SK-MEL-5 (cell line): ENCODE measurements around the gene USP2. TPM values are rescaled to one million over a fixed set of nuclear protein-coding genes. Genes with fewer than 3 reads are reported as not detected.

Experiments
- DNase-seq: peaks from one replicate; pipeline ENCODE4 v3.0.0-alpha.2; 2016; ENCODE audit warnings: low read depth, low spot score
- in situ Hi-C: cut with HindIII; loops from 2 replicates; pipeline ENCODE4 v1.10.0; 2016; ENCODE audit warnings: low sequenced_read_pairs, high pct_unique_total_duplicates, low pct_unique_long_range_greater_than_20kb
- total RNA-seq: library from RNA; depleted of rRNA; stranded (reverse); fragments of >200 nt; shearing (Covaris generic); gene quantifications from 2 replicates; pipeline ENCODE4 v1.2.3, GENCODE V29; 2014

The USP2 gene
- total RNA-seq, 1 experiment from 2014 or later, result 0.37 TPM

DNA sequence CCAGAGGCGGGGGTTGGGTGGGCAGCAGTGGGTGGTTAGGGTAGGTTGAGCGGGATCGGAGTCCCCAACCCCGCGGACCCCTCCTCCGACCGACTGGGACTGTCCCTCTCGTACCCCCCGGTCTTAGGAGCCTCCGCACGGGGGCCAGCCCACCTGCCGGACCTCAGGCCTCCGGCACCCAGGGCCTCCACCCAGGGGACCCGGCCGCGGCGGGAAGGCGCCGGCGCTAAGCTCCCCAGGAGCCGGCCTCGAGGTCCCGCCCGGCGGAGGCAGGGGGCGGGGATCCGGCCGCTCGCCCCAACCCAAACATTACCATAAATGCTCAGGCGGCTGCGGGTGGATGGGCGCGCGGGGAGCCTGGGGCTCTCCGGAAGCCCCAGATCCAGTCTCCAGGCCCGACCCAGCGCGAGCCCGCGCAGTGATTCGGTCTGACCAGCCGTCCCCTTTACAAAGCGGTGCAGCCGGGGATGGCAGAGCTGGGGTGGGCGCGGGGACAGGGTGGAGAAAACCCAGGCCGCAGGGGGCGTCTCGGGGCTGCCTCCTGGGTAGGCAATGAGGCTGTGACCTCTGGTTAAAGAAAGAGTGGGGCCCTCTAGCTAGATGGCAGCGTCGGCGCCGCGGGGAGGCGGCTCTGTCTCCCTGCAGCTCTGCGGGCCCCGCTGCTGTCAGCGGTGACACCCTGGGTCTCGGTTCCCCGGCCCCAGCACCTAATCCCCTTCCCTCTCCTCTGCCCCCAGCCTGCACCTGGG is 60.5 kb downstream of the USP2 start:
- in situ Hi-C loops, result no loop called here
- DNase-seq, result no peak

DNA sequence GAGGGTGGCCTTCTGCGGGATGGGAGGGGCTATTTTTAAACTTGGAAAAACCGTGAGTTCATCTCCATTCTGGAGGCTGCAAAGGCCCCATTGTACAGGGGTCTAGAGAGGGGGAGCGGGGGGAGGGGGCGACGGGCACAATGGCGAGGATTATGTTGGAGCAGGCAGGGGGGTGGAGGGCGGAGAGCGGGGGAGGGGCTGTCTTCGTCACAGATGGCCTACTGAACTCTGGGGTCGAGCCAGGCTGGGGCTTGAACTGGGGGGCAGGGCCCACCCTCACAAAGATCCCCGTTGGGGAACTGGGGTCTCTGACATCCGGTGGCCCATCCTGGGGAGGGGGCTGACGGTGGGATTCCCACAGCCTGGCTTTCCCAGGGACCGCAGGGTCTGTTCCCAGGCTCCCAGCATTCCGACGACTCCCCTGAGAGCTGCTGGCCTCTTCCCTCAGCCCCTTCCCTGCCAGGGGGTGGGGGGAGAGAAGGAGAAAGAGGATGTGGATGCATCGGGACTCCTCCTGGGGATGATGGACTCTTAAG is 61.2 kb downstream of the USP2 start:
- DNase-seq, result peak; percentile 43
- in situ Hi-C loops, result no loop called here

DNA sequence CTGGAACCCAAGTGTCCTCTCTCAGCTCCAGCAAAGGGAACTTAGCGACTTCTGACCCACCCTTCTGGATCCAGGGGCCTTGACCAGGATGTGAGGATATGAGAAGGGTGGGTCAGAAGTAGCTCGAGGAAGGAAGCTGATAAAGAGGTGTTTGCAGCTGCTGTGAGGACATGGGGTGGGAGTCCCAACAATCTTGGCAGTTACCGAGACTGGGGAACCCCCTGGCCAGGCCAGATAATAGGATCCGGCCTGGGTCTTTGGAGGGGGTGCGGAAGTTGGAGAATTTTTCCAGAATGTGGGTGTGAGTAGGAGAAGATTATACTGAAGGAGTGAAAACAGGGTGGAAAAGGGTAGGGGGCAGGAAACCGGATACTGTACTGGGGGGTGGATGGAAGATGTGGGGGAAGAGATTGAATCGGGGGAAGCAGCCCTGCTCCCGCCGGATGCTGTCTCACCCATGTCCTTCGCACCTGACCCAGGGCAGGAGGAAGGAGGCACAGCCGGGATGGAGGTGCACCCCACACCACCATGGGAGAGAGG is 61.7 kb downstream of the USP2 start:
- no peak for DNase-seq
- in situ Hi-C loops, result no loop called here

DNA sequence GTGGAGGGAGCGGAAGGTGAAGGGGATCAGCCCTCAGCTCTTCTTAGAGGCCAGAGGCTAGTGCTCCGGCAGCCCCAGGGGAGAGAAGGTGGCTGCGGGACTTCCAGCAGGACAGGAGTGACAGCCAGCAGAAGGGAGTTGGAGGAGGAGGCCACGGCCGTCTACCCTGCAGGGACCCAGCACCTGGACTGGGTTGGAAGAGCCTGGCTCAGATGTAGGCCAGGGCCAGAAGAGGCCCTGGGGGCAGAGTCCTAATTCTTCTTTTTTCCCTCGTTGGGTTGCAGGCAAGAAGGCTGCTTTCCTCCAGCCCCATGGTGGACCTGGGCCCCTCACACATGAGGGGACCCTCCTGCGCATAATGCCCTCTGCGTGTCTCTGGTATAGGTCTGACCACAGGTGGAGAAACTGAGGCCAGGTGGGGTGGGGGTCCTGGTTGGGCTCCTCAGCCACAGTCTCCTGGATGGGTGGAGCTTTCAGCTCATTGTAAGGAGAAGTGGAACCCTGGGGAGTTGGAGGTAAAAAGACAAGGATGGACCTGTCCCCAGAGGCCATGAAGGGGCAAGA is 62.3 kb downstream of the USP2 start:
- no peak for DNase-seq
- in situ Hi-C loops, result no loop called here

DNA sequence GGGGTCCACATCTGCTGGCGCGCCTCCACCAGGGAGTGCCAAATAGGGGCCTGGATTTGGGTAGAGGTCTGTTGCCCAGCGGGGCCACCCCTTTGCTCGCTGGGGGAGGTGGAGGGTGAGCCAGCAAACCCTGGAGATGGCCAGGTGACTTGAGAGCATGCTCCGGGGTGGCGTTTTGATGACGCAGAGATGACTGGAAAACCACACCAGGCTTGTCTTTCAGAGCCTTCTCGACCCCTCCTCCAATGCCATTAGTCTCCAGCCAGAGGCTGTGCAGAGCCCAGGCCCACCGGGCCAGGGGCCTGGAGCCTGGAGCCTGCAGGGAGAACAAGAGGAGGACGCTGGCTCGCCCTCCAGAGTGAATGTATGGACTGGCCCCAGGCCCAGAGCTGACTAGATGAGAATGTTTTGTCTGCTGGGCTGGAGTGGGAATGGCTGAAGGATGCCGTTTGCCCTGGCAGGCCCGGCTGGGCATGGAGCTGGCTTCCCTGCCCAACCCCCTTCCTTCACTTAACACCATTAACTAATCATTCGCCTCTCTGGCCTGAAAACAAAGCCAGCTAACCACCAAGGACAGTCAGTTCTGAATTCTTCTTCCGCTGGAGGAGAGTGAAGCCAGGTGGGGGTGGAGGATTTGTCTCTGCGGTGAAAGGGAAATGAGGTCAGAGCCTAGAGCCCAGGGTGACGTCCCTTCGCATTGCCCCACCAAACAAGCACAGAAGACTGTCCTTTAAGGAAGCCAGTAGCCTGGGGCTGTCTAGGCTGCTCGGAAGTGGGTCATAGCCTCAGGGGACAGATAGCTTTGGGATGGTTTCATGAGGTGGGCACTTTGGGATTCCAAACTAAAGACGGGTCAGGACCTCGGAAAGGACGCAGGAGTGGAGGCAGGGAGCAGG is 63.0 kb downstream of the USP2 start:
- in situ Hi-C loops, result no loop called here
- DNase-seq, result no peak

DNA sequence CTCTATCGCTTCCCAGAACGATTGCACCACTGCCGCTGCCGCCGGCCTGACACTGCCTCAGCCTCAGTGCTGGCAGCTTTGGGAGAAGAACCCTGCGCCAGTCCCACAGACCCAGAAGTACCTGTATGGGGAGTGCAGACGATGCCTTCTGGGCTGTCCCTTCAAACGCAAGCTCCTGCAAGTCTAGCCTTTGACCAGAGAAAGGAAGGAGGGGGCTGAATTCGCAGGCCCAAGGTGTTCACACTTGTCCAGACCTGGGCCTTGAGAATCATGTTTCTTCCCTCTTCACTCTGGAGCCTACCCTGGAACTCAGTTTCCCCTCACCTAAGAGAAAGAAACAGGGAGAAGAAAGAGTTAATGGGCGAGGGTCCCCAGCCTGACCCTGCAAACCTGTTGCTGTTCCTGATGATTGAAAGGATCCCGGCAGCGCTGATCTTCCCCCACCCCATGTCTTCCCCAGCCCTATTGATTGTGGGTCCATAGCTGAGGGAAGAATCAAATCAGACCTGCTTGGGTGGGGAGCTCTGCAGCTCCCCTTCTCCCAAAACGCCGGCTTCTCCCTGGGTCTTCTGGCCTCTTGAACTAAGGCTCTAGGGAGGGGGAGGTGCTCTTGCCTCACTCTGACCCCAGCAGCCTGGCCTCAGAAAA is 63.8 kb downstream of the USP2 start:
- in situ Hi-C loops, result no loop called here
- DNase-seq, result no peak

DNA sequence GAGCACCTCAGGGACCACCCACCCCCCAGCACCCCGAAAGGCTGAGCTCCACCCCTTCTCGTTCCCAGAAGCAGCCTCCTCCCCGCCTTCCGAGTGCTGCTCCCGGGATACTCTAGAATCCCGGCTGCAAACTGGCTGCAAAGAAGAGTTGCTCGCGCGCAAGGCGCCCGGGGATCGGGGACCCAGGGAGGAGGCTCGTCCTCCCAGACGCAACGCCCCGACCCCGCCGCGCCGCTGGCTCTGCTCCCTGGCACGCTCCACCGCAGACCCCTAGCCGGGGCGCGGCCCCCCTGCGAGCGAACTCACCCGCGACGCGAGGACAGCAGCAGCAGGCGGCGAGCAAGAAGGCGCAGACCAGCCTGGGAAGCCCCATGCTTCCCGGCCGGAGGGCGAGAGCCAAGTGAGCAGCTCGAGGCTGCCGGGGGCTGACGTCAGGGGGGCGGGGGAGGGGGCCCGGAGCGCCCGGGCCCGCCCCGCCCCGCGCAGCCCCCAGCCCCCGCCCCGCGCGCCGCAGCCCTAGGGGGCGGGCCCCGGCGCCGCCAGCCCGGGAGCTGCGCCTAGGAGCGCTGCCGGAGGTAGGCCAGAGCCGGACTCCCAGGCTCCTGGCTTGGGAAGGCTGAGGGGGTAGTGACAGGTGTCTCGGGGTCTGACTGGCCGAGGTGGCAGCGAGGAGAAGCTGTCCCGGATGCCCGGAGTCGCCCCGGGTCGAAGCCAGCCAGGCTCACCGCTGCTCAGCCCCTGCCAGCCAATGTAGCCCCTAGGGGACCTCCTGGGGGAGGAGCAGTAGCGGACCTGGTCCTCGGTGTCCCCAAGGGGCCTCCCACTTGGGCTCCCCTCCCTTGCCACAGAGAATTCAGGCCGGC is 64.5 kb downstream of the USP2 start, which contains the start of gene MCAM:
MCAM (minus strand) TSS at position 402 of the 863 bp plus-strand sequence; CDS start at position 373, 29 bp downstream.
- in situ Hi-C loops, result no loop called here
- peak; percentile 45 for DNase-seq

DNA sequence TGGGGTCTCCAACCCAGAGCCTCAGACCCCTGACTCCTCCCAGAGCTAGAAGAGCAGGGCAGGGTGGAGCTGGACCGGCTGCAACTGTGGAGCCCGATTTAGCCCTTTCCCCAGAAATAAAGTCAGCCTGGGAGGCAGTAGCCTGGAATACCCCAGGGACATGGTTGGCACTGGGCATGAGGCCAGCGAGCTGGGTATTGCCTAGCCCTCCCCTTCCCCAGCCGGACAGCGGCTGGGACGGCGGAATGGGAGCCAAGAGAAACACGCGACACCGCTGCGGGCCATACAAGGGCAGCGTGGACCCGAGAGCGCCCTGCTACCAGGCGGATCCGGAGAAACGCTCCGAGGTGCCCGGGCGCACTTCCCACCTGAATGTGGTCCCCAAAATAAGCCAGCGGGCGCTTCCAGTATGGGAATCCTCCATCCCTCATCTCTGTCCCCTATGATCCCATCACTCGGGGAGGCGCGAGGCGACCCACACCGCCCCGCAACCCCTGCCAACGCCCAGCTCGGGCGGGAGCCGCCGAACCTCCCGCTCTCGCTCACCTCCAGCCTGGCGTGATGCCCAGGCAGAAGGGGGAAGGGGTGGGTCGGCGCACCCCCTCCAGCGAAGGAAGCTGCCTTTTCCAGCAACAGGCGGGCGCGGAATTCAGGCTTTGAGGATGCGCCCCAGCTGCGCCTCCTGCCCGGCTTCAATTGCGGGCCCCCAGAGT is 65.3 kb downstream of the USP2 start:
- peak; percentile 52 for DNase-seq
- in situ Hi-C loops, result no loop called here

DNA sequence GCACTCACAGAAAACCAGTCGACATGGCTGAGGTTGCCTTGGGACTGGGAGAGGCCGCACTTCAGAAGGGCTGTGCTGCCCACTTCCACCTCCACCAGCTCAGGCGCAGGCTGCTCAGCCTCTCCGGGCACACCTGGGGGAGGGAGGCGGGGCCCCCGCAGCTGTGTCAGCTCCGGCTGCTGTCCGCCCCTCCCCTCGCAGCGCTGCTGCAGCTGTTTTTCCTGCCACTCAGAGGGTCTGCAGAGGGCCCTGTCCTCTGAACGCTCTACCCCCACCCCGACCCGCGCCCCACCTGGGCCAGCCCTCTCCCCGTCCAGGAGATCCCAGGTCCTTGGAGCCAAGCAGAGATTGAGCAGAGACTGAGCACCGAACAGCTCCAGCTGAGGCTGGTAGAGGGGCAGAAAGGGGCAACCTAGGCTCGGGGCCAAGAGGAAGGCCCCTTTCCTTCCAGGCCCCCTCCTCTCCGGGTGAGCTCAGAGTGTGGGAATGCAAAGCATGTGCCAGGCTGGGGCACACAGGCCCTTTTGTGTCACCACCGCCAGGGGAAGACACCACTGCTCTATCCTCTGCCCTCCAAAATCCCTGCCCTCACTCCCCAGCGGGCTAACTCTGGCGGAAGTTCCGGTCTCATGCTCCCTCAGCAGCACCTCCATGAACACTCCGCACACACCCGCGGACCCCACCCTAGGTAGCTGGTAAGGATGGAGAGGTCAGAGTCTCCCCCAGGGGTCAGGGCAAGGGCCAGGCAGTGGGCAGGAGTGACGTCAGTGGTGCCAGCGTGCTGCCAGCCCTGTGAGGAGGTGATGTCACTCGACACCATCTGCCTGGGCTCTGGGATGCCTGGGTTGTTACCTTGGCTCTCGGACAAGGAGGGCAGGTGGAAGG is 66.1 kb downstream of the USP2 start:
- in situ Hi-C loops, result no loop called here
- peak; percentile 88 for DNase-seq

DNA sequence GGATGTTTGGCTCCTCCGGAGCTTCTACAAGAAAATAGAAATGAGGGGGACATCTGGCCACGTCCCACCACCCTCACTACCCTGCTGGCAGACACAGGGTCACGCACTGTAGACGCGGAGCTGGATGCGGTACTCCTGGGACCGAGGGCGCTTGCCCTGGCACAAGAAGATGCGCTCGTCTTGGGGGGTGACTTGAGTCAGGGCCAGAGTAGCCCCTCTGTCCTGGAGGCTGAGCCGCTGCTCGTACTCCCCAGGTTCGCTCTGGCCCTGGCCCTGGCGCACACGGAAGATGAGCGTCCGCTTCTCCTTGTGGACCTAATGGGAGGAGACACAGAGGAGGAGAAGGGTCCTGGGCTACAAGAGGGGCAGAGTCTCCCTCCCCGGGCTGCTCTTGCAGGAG is 66.8 kb downstream of the USP2 start:
- in situ Hi-C loops, result no loop called here
- no peak for DNase-seq

DNA sequence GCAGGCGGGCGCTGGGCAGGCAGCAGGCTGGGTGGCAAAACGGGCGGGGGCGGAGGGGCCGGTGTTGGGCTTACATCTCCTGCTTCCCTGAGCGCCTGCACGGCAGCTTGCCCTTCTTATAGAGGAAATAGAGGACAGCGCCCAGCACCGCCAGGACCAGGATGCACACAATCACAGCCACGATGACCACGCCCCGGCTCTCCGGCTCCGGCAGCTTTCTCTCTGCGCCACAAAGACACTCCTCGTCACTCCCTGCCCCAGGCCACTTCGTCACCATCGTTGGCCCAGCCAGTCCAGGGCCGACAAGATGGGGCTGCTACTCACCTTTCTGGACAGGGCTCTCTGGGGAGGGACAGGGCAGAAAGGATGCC is 70.8 kb downstream of the USP2 start:
- in situ Hi-C loops, result no loop called here
- no peak for DNase-seq

DNA sequence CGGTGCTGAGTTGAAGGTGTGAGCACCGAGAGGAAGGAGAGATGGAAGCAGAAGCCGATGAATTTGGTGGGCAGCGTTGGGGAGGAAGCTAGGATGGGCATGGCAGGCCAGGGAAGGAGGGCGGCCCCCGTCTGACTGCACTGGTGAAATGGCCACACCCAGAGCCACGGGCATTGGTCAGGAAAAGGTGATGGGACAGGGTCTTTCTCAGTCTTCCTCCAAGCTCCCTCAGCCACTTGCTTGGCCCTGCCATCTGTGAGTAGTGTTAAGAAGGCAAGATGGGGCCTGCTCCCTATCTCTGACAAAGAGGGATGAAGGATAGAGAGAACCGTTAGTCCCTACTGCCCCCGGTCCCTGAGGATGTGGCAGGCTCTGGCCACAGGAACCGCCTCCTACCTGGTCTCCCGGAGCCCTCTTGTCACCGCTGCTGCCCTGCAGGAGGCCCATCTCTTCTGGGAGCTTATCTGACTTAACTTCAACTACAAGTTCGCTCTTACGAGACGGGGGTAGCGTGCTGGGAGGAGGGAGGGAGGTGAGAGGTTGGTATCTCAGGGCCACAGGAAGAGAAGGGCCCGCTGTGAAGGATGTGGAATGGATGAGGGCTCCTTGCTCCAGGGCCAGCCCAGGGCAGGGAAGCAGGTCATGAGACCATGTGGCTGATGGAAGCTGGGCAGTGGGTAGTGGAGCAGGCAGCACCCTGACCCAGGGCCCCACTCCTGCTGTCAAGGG is 71.4 kb downstream of the USP2 start:
- DNase-seq, result no peak
- in situ Hi-C loops, result no loop called here

DNA sequence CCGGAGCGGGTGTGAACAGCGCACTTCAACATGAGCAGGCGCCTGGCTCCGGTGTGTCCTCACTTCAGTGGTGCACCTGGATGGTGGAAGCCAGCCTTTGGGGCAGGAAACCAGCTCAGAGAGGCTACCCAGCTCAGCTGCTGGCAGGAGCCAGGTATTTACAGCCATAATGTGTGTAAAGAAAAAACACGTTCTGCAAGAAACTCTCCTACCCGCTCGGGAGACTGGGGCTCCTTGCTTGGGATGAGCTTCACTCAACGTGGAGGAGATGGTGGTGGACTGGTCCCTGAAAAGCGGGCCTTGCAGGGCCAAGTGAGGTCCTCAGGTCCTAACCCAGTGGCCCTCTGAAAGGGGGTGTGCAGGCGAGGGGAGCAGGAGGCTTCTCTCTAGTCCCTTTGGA is 72.1 kb downstream of the USP2 start:
- no peak for DNase-seq
- in situ Hi-C loops, result no loop called here

DNA sequence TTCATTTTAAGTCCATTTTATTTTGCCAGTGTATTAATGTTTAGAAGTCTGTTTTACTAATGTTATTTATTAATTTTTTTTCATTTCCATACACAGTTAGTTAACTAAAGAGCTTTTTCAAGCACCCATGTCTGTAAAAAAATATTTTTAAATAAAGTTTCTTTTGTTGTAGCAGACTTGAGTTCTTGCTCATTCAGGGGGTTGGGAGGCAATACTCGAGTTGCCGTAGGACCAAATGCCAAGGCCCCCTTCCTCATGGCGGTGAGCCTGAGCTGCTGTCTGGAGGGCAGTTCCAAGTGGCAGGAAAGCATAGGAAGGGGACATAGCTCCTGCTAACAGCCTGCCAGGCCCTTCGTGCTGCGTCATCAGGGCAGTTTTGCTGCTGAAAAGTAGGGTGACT is 73.5 kb downstream of the USP2 start:
- in situ Hi-C loops, result no loop called here
- no peak for DNase-seq

DNA sequence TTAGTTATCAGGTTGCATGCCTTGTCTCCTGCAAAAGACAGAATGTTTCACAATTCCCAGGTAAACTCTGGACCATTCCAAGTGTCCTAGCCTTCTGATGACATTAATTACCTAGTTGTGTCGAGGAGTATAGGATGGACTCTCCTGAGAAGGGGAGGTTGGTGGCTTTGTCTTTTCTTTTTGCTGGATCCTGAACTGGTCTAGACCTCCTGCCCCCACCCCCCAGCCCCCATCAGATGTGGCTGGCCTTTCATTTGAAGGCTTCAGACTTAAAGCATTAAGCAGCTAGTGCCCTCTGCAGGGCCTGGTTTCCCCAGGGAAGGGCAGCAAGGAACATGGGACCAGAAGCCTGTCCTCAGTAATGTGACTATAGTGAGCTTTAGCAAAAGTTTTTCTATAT is 74.3 kb downstream of the USP2 start:
- in situ Hi-C loops, result no loop called here
- DNase-seq, result peak; percentile 45
